ENCODE measurements around the gene TSC22D1. TPM values are rescaled to one million over a fixed set of nuclear protein-coding genes. Genes with fewer than 3 reads are reported as not detected.
A peak's percentile ranks its signal among the peaks of the same experiment; 100 is the strongest.
"Not testable (repeated sequence)": the region's sequence is repeated elsewhere in the genome, so short reads cannot be mapped to it uniquely, and the experiment has no call there.

TSC22D1 gene
- total RNA-seq, 1 donor: 94.5 TPM

DNA sequence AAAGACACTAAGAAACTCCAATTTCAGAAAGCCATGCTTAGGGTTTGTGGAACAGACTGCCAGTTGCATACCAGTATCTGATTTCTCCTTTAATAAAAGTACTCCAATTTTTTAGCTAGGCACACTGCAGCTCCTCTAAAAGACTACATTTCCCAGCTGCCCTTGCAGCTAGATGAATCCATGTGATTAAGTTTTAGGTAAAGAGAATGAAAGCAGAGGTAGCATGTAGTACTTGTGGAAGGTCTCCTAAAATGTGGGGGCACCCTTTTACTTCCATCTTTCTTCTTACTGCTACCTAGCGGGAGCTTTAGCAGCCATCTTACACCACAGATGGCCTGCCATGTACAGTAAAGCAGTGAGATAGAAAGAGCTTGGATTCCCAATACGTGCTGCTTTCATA, 33.0 kb upstream of the TSC22D1 start:
- DNase-seq (ENCODE audit: low read depth): no peak
- no peak overlapping the region for H3K4me3 ChIP-seq (ENCODE audit: low read depth, low read length)
- TF ChIP-seq, protein P1, sequence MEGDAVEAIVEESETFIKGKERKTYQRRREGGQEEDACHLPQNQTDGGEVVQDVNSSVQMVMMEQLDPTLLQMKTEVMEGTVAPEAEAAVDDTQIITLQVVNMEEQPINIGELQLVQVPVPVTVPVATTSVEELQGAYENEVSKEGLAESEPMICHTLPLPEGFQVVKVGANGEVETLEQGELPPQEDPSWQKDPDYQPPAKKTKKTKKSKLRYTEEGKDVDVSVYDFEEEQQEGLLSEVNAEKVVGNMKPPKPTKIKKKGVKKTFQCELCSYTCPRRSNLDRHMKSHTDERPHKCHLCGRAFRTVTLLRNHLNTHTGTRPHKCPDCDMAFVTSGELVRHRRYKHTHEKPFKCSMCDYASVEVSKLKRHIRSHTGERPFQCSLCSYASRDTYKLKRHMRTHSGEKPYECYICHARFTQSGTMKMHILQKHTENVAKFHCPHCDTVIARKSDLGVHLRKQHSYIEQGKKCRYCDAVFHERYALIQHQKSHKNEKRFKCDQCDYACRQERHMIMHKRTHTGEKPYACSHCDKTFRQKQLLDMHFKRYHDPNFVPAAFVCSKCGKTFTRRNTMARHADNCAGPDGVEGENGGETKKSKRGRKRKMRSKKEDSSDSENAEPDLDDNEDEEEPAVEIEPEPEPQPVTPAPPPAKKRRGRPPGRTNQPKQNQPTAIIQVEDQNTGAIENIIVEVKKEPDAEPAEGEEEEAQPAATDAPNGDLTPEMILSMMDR (IDR thresholded peaks at IDR 0.05; ENCODE audit: insufficient read depth, low read length): no peak

DNA sequence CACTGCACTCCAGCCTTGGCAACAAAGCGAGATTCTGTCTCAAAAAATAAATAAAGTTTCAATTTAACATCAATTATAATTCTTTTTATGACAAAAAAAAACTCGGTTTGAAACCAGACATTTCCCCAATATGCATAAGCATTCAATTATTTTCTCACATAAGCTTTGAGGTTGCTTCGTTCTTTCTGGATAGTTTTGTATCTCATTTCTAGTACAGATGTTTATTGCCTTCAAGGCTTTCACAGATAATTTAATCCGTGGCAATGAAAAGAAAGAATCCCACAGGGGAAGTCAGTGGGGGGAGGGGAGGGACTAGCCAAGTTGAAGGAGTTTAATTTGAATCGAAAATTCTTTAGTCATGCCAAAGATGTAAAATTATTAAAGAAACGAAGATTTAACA, 29.6 kb upstream of the TSC22D1 start:
- DNase-seq (ENCODE audit: low read depth): no peak
- TF ChIP-seq, protein P1 (IDR thresholded peaks at IDR 0.05; ENCODE audit: insufficient read depth, low read length): no peak
- no peak overlapping the region for H3K4me3 ChIP-seq (ENCODE audit: low read depth, low read length)

DNA sequence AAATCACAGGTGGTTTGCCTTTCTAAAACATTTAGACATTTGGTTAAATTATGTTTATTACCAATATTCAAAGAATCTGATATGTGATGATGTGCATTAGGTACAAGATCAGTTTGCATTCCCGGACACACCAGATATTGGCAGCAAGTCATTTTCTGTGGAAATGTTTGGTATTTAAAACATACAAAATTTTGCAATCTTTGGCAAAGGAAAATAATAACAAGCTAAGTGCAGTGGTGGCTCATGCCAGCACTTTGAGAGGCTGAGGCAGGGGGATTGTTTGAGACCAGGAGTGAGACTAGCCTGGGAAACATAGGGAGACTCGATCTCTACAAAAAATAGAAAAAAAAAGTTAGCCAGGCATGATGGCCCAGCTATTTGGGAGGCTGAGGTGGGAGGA, 29.1 kb upstream of the TSC22D1 start:
- peak; percentile 47 for DNase-seq (ENCODE audit: low read depth)
- TF ChIP-seq, protein P1 (IDR thresholded peaks at IDR 0.05; ENCODE audit: insufficient read depth, low read length): no peak
- no peak overlapping the region for H3K4me3 ChIP-seq (ENCODE audit: low read depth, low read length)

DNA sequence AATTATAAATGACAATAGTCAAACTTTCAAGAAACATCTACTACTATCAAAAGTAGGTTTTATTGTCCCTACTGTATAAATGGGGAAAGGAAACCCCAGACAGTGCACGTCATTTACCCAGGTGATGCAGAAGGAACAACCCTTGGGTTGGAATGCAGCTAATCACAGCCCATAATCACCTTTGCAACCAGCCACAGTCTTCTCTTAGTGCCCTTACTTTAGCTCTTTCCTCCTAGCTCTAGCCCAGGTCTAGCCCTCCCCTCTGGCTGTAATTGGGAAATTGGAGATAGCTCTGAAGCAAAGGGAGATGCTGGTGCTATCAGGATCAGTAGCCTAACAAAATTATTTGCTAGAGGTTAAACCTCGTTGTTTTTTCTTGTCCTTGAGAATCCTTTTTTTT, 25.5 kb upstream of the TSC22D1 start:
- H3K4me3 ChIP-seq (ENCODE audit: low read depth, low read length): no peak overlapping the region
- DNase-seq (ENCODE audit: low read depth): no peak
- TF ChIP-seq, protein P1 (IDR thresholded peaks at IDR 0.05; ENCODE audit: insufficient read depth, low read length): no peak

DNA sequence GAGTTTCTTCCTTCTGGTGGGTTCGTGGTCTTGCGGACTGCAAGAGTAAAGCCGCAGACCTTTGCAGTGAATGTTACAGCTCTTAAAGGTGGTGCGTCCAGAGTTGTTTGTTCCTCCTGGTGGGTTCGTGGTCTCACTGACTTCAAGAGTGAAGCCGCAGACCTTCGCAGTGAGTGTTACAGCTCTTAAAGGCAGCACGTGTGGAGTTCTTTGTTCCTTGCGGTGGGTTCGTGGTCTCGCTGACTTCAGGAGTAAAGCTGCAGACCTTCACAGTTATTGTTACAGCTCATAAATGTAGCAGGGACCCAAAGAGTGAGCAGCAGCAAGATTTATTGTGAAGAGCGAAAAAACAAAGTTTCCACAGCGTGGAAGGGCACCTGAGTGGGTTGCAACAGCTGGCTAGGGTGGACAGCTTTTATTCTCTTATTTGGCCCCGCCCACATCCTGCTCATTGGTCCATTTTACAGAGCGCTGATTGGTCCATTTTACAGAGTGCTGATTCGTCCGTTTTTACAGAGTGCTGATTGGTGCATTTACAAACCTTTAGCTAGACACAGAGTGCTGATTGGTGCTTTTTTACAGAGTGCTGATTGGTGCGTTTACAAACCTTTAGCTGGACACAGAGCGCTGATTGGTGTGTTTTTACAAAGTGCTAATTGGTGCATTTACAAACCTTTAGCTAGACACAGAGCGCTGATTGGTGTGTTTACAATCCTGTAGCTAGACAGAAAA, 17.9 kb upstream of the TSC22D1 start:
- not testable (repeated sequence) for DNase-seq (ENCODE audit: low read depth); H3K4me3 ChIP-seq (ENCODE audit: low read depth, low read length)

DNA sequence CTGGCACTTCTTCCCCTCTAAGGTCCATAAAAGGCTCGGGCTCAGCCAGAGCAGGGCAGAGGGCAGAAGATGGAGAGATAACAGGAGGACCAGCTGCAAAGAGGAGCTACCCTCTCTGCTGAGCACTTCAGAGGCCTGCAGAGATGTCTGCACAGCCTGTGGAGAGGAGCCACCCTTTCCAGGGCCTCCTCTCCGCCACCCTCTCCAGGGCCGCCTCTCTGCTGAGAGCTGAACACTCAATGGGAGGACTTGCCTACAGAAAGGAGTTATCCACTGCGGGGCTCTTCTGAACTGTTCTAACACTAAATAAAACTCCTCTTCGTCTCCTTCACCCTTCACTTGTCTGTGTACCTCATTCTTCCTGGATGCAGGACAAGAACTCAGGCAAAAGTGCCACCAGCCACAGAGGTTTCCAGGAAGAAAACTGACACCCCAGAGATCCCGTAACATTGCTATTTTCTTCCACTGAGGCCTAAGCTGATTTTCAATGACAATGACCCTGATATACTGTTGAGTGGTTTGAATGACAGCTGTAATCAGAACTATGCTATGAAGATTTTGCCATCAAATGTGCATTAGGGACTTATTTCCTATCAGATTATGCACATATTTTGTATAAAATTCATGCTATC, 16.2 kb upstream of the TSC22D1 start:
- H3K4me3 ChIP-seq (ENCODE audit: low read depth, low read length): no peak overlapping the region
- DNase-seq (ENCODE audit: low read depth): no peak
- TF ChIP-seq, protein P1 (IDR thresholded peaks at IDR 0.05; ENCODE audit: insufficient read depth, low read length): no peak

DNA sequence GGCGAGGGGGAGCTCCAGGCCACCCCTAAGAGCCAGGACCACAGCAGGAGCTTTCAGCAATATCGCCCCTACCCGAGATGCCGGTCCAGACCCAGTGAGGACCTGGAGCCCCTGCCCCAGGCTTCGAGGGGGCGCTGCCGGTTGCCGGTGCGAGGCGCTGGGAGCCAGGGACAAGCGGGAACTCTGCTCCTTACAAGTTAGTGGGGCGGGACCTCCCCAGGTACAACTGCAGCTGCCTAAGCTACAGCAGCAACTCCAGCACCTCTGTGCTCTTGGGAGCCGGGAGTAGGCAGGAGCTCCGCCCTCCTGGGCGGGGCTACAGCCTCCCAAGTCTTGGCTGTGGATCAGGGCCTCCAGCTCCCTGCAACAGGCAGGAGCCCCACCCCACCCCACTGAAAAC, 15.2 kb upstream of the TSC22D1 start:
- no peak for DNase-seq (ENCODE audit: low read depth)
- TF ChIP-seq, protein P1 (IDR thresholded peaks at IDR 0.05; ENCODE audit: insufficient read depth, low read length): no peak
- no peak overlapping the region for H3K4me3 ChIP-seq (ENCODE audit: low read depth, low read length)
